GM19455 (cell line): ENCODE results near the gene IL17RD.
"Not testable (repeated sequence)": the region's sequence is repeated elsewhere in the genome, so short reads cannot be mapped to it uniquely, and the experiment has no call there.

Source experiments
- ATAC-seq: cut with Tn5 transposase; IDR thresholded peaks from one replicate; pipeline ENCODE4 v1.9.1; 2021; ENCODE audit not compliant: unreplicated experiment

Gene IL17RD

GRCh38 chr3:57094575-57094974, 70.6 kb downstream of the IL17RD start:
- no peak for ATAC-seq

GRCh38 chr3:57093971-57094535, 71.1 kb downstream of the IL17RD start:
- ATAC-seq, result no peak

GRCh38 chr3:57093489-57093888, 71.7 kb downstream of the IL17RD start:
- no peak for ATAC-seq

- no peak for ATAC-seq
Measured at GRCh38 chr3:57091521-57092273, 73.5 kb downstream of the IL17RD start.

GRCh38 chr3:57089043-57089442, 76.1 kb downstream of the IL17RD start:
- no peak for ATAC-seq

GRCh38 chr3:57088503-57088902, 76.7 kb downstream of the IL17RD start:
- no peak for ATAC-seq

- no peak for ATAC-seq
Measured at GRCh38 chr3:57087361-57088092, 77.6 kb downstream of the IL17RD start.

- no peak for ATAC-seq
Measured at GRCh38 chr3:57086201-57086600, 79.0 kb downstream of the IL17RD start.

- no peak for ATAC-seq
Measured at GRCh38 chr3:57085211-57085610, 79.9 kb downstream of the IL17RD start.

- ATAC-seq, result not testable (repeated sequence)
Measured at GRCh38 chr3:57083266-57083995, 81.7 kb downstream of the IL17RD start.

GRCh38 chr3:57082481-57082880, 82.7 kb downstream of the IL17RD start:
- no peak for ATAC-seq

GRCh38 chr3:57081173-57081572, 84.0 kb downstream of the IL17RD start:
- ATAC-seq, result no peak

- no peak for ATAC-seq
Measured at GRCh38 chr3:57080171-57080570, 85.0 kb downstream of the IL17RD start.

- ATAC-seq, result no peak
Measured at GRCh38 chr3:57079474-57079831, 85.7 kb downstream of the IL17RD start.

GRCh38 chr3:57078635-57079473, 86.3 kb downstream of the IL17RD start:
- ATAC-seq, result no peak

- no peak for ATAC-seq
Measured at GRCh38 chr3:57078344-57078634, 86.9 kb downstream of the IL17RD start.

GRCh38 chr3:57077630-57078343, 87.4 kb downstream of the IL17RD start:
- no peak for ATAC-seq

GRCh38 chr3:57076422-57076951, 88.7 kb downstream of the IL17RD start:
- ATAC-seq, result no peak

GRCh38 chr3:57074135-57074534, 91.0 kb downstream of the IL17RD start:
- no peak for ATAC-seq

GRCh38 chr3:57073628-57074027, 91.5 kb downstream of the IL17RD start:
- no peak for ATAC-seq
